Measurements from ENCODE around the gene RAPGEF1.
A peak's percentile ranks its signal among the peaks of the same experiment; 100 is the strongest.

Gene RAPGEF1

DNA sequence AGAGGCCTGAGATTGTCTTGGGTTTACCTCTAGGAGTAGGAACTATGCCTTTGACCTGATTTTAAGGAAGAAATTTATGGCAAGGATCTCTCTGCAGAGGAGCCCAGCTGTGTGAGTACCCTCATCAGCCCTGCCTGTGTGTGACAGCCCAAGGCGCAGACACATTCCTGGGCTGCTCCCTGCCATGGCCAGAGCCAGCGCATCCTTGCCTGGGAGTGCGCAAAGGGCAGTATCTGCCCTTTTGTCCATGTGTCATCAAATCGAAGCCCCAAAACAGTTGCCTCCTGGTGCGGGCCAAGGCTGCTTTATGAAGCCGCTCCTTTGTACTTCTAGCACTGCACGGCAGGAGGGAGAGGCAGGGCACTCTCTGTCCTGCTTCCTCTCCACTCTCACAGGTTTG lies 142.6 kb downstream of the RAPGEF1 start:
- DNase-seq, result no peak

DNA sequence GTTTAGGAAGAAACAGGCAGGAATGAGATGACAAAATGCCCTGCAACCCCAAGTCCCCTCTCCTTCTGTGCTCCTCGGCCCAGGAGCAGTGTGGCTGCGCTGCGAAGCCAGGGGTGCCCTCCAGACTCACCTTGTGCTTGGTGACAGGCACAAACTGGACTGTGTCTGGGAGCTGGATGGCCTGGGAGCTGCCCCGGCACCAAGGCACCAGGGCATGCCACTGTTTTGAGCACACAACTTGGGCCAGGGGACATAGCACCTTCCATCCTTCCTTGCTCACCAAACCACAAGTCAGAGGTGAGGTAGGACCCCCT lies 143.5 kb downstream of the RAPGEF1 start:
- no peak for DNase-seq

DNA sequence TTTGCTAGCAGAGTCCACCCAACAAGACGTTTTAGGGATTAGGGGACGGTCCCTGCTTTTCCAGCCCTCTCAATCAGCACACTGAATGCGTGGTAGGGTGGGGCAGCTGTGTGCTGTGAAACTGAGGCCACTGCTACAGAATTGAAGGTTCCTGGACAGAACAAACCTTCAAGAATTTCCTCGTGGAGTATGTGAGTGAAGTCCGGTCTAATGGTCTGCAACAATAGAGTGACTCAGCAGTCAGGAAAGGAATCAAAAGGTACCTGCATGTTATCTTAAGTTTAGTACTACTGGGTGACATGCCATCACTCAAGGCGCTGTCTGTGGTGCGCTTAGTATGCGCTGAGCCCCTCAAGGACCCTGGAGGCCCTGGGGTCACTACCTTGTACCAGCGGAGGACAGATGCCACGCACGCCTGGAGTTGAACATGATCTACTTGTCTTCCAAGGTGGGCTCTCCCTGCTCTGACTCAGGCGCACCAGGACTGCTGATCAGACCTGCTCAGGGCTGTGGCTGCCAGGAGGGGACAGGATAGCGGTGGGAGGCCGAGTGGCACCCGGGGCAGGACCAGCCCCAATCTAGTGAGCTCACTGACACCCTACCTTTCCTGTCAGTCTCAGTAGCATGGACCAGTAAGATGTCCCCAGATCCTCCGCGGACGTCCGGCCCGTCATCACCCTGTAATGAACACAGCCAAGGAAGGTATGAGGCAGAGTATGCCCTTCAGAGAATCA lies 144.0 kb downstream of the RAPGEF1 start:
- no peak for DNase-seq

DNA sequence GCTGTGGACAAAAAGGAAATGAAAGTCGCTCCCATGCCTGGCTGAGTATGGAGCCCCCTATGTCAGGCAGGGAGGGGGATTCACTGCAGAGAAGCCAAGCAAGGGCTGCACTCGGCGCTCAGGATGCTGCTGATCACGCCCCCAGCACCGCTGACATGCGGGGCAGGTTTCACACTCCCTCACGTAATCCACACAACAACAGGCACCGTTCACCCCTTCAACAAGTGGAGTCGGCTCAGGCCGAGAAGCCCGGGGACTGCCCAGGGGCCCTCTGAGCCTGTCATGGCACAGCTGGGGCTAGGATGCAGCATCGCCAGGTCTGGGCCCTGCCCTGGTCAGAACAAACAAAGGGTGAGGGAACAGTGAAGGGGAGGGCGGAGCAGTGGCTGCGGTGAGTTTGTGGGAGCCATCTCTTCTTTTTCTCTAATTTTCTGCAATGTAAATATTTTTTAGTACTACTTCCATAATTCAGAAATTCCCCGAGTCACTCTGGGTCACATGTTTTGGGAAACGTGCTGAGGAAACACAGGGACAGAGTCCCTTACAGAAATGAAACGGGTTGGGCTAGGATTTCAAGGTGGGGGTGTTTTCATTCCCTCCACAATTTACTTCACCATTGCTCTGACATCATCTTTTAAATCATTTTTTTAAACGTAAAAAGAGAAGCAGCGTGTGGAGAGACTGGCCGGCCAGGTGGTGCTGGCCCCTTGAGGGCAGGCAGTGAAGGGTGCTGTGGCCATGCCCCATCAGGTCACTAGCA lies 144.8 kb downstream of the RAPGEF1 start:
- DNase-seq, result no peak

DNA sequence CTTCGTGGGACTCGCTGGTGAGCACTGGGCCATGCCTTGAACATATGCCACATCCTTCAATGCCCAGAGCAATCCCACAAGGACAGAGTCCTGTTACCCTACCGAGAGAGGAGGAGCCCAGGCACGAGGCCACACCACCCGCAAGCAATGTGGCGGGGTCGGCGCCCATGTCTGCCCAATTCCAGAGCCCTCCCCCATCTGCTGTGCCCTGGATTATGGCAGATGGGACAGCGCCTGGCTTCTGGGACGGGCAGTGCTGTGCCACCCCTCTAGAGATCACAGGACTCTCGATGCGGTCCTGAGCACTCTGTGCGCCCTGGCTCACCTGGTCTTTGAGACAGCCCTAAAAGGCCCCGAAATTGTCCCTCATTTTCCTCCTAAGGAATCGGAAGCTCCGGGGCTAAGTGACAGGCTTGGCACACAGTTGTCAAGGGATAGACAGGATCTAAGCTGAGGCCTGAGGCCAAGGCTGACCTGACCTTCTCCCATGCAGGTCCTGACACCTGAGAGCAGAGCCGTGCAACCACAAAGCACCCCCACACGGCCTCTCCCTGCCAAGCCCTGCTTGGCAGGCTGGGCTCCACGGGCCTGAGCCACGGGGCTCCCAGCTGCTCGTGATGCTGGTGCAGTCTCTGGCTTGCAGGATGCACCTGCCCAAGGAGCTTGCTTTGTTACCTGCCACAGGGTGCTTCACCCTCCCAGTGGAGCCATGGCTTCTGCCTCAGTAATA lies 145.8 kb downstream of the RAPGEF1 start:
- DNase-seq, result no peak

DNA sequence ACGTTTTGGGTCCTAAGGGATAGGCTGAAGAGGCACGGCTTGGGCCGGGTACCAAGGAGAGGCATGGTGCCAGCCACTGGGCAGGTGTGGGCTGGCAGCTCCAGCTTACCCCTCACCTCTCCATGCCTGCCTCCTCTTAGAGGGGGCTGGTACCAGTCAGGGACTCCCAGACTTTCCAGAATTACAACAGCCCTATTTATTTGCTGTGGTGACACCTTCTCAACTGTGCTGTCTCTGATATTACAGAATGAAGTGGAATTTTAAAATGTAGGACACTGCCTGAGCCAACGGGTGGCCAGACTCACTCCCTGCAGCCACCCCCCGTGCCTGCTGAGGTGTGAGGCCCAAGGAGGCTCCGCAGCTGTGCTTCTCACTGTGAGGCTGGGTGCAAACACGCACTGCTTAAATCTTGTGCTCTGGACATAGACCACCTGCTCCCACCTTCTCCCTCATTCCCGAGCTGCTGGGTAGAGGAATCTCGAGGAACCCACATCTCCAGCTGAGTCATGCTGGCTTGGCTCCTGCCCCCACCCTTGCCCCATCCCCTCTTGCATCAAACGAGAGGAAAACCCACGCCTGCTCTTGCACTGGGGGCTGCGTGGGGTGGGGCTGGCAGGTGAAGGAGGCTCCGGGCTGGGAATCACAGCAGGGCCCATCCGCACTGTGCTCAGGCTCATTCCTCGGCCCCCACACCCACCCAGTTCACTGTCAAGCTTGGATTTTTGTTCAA lies 146.6 kb downstream of the RAPGEF1 start:
- DNase-seq, result no peak

DNA sequence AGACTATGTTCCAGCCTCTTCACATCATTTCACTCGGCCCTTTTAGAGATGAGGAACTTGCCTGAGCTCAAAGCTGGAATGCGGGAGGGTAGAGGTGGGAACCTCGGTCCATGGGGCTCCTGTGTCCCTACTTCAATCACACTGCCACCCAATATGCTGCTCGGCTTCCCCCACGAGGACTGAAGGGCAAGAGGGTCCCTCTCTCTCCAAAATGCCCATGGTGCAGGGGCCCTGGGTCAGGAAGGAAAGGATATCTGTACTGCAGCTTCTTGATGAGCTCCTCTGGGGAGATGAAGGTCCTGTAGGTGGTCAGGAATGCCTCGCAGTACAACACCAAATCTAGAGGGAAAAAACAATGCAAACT lies 148.0 kb downstream of the RAPGEF1 start:
- DNase-seq, result no peak

DNA sequence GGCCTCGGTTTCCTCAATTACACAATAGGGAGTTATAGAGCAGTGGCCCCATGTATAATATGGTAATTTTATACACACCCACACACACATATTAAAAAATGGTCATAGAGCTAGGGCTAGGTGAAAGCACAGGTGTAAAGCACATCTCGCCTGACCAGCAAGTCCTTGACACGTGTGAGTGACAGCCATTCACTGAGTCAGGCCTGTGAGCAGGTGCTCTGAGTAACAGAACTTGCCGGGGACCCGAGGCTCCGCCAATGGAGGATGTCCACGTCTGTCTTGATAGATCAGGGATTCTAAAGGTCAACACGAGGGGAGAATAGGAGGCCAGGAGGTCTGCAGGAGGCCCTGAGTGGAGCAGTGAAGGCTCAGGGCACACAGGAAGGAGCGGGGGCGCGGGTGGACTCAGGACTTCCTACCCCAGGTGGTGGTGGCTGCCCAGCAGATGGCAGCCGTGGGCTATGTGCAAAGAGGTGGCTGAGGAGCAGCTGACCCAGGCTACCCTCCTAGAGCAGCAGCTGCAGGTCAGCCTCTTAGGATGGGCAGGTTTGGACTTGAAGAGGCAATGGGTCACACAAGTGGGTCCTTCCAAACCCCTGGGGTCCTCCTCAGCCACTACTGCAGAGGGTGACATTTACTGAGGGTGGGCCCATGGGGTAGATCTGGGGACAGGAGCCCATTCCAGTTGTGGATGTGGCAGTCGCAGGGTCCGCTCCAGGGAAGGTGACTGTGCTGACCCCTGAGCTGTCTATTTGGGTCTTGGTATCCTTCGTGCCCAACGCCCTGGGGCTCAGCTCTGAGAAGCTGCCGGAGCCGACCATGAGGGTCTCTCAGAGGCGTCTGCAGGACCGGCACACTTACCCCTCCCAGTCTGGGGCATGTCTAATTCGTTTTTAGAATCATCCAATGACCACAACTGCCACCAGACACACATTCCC lies 148.7 kb downstream of the RAPGEF1 start:
- peak in 1 of 2 experiments; percentile 28 for DNase-seq

DNA sequence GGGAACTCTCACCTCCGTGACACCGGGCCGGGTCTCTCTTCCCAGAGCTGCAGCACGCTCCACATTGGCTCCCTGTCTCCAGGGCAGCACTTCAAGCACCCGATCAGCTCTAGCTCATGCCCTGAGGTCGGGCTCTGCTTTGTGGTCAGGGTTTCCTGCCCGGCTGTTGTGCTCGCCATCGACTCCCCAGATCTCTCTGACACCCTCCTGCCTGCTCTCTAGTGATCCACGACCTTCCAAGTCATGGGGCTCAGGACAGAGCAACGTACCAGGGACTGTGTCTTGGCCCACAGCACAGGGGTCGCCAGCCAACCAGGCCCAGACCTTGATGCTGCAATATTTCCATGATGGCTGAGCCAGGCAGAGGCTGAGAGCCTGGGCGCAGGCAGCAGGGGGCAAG lies 149.4 kb downstream of the RAPGEF1 start:
- no peak for DNase-seq

DNA sequence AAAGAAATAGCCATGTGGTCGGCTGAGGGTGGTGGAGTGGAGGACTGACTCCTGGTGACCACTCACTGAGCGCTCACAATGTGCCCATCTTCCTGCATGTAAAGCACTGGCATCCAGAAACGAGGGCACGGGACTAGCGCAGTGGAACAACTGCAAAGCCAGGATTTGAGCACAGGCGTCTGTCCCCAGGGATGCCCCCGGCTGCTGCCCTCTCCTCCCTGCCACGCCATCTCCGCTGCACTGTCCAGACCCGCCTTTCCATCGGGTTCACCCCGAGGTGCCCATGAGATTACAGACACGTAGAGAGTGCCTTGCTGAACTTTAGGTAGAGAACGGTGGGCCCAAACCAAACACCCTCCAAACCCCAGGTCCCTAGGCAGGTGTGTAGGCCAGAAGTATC lies 149.9 kb downstream of the RAPGEF1 start:
- no peak for DNase-seq

DNA sequence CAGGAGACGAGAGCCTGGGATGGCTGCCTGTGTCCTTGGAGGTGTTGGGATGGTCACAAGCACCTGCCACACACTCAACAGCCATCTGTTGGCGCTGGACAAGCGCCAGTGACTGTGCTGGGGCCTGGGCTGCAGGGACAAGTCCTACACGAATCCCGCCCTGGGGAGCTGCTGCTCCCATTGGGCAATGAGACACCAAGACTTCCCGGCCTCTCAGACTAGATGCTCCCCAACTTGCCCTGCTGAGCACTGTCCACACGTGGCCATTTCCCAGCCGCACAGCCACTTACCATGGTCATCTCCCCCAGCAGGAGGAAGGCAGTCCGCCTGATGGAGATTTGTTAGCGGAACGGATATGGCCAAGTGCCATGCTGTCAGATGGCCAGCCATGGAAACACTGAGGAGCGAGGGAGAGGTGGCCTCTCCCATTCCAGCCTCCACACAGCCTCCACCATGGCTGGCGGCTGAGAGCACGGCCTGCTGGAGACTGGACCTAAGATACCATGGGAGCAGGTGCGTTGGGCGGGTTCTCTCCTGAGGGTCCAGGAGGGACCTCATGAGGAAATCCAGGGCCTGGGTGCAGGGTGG lies 150.7 kb downstream of the RAPGEF1 start:
- DNase-seq, result peak in 1 of 2 experiments; percentile 86

DNA sequence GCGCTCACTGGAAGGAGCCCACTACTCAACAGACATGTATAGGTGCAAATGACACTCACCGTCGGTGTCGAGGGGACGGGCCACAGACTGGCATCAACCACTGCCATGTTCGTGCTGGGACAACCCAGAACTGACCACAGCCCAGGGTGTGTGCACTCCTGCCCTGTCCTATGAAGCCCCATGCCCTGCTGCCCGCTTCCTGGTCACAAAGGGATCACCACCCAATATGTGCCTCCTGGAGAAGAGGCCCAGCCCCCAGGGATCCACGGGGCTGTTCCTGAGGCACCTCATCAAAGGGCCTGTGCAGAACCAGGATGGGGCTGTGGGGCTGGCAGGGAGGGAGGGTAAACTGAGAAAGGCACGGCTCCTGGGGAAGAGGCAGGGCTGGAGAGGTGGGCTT lies 151.5 kb downstream of the RAPGEF1 start:
- no peak for DNase-seq

DNA sequence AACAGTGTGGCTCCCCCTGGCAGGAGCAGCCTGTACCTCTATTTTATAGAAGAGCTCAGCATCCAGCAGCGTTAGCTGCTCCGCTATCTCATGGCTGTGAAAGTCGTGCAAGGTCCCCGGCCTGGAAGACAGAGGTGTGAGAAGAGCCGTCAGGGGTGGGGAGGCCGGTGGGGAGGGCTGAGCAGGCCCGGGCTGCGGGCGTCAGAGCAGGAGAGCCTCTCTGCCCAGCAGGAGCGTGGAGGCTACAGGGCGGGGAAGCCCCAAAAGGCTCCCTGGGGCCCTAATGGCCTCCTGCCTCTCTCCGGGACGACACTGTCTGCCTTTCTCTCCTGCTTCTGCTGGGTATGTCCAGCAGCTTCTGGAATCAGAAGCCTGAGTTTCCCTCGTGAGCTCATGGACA lies 152.0 kb downstream of the RAPGEF1 start:
- DNase-seq, result no peak

DNA sequence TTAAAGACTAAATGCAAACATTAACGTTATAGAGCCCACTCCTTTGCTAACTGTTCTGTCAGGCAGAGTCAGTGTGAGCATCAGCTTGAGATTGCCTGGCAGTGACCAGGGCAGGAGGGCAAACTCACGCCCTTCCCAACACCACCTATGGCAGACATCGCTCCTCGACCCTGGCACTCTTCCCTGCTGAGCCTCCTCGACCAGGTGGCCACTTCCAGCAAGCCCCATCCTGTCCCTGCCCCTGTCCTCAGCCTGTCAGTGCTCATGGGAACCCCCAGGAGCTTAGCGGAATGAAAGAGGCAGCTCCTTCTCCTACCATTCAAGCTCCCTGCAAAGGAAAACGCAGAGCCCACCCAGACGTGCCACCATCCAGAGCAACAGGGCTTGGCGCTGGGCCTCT lies 152.5 kb downstream of the RAPGEF1 start:
- DNase-seq, result no peak

DNA sequence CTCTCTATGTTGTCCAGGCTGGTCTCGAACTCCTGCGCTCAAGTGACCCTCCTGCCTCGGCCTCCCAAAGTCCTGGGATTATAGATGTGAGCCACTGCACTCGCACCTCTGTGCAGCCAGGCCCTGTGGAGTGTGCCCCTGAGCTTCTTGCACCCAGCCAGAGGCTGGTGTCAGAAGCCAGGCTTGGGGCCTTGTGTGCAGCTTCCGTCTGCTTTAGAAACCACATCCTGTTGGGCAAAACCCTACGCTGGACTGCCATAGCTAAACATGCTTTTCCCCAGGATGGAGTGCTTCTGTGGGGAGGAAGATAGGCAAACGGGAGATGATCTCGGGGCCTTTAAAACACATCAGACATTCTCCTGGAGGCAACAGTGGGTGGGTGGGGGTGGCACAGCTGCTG lies 154.5 kb downstream of the RAPGEF1 start:
- DNase-seq, result no peak

DNA sequence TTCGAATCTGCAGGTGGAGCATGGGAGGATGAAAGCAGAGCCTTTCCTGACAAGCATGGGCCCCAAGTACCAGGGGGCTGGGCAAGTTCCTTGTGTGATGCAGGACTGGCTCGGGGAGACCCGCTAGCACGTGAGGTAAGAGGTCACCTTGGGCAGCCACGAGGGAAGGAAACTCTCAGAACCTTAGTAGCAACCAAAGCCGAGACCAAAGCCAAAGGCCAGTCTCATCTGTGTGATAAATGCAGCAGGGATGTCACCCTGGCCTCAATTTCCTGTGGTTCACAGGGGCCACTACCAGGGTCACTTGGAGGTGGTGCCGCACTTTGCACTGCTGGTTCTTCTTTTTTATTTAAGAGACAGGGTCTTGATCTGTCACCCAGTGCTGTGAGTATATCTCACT lies 155.0 kb downstream of the RAPGEF1 start:
- DNase-seq, result no peak

DNA sequence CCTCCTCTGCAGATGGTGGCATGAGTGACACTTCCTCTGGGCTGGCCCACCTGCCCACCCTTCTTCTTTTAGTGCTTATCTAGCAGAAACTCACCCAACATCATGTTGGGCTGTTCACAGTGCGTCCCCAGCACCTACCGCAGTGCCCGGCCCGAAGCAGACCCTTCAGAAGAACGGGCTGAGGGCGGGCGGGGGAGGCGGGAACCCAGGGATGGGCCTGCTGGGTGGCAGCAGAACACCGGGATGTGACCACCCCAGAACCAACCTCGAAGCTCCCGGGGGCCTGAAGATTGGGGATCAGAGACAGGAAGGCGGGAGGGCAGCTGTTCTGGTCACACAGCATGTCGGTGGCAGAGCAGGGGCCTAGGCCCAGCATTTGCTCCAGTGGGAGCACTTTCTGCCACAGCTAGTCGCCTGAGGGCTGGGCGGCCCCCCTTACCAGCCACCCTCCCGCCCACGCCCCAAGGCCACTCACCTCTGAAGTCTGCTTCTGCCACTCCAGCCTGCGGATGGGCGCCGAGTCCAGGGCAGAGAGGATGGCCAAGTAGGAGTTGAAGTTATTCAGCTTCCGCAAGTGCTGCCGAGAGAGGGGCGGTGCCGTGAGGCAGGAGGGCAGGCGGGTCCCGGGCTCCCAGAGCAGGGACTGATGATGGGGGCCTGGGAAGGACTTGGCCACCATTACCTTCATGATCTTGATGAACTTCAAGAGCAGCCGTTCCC lies 155.9 kb downstream of the RAPGEF1 start:
- no peak for DNase-seq

DNA sequence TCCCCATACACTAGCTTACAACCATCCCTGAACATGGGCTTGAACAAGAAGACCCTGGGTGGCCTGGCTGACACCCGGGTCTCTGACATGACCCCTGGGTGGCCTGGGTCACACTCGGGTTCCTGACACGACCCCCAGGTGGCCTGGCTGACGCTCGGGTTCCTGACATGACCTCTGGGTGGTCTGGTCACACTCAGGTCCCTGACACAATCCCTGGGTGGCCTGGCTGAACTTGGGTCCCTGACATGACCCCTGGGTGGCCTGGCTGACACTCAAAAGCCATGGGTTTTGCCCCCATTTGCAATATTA lies 156.6 kb downstream of the RAPGEF1 start:
- DNase-seq, result no peak

DNA sequence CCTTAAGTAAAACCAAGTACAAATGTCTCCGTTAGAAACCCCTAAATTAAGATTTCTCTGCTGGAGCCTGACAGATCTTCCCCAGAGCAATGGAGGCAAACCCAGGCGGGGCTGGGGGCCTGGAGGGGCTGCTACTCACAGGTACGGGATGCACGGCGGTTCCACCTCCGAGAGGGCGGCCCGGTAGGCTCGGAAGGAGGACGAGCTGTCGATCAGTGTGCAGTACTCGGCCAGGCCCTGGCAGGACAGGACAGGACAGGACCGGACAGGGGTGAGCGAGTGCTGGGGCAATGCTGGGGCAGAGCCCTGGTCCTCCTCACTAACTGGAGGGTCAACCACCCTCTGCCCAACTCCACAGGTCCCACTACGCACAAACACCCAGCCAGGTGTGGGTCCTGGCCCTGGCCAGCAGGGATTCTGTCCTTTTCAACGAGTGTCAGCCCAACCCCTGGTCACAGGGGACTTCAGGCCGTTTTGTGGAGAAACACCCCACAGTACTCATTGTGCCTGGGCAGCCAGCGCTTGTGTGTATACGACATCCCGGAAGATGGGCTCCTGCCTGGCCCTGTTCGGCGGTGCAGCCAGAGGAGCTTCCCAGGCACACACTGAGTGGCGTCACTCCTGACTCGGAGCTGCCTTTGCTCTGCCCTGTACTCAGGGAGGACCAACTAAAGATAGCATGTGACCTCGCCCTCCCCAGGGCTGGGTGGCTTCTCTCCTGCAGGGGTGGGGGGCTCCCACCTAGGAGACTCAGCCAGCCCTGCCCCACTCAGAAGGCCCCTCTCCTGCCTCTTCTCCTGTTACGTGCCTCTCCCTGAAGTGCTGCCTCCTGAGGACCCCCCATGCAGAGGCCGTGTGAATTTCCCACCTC lies 157.2 kb downstream of the RAPGEF1 start:
- no peak for DNase-seq

DNA sequence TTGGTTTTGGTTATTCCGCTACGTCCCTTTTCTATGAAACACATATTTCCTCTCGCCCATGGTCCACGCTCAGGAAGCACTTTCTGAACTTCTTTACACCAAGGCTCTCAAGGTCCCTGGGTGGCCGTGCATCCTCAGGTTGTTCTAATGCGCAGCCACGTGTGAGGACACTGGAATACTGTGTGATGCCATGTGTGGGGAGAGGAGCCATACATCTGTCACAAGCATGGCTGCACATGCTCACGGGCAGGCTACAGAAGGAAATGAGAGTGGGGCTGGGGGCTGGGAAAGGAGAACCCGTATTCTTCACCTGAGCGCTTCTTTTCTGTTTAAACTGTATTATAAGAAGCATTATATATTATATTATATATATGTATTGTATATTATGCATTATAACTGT lies 157.8 kb downstream of the RAPGEF1 start:
- no peak for DNase-seq
